Stimulated activated CD8-positive, alpha-beta memory T cell treated with anti-CD3 and anti-CD28 coated beads, Interleukin-2, amount 100 ng/mL, for 1 hour (primary cell): ENCODE results near the gene NDUFA3.

ENCODE experiments used
- DNase-seq, 2 donors: peaks; one replicate each; pipeline ENCODE4 v3.0.0-alpha.2; 2020; ENCODE audit warnings: low read depth in 2 of 2

Gene NDUFA3

DNA sequence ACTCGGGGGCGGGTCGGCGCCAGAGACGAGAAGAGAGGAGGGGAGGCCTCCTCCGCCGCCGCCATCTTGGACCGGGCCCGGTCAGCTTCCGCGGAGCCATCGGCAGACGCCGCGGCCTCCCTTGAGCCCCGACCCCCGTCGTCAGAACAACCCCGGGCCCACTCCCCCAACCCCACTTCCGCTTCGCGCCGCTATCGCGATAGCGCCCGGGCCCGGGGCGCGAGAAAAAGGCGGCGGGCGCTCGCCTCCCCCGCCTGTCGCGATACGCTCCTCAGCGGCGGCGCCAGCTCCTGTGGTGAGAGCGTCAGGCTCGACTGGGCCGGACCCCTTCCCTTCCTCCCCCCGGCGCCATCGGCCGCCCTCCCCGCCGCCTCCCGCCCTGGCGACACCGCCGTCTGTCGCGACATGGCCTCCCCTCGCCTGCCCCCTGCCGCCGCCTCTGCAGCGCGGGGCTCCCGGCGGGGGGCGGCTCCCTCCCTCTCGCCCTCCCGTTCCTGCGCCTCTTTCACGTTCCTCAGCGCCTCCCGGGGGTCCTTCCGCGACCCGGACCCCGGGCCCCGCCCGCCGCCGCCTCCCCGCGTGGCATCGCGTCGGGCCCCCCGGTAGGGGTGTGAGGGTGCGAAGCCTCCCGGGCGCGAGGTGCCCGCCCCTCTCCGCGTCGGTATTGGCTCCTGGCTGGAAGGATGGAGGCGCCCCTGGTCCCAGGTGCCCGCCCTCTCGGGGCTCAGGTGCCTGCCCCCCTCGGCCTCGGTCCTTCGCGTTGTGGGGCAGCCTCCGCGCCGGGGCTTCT, 35.2 kb downstream of the NDUFA3 start, which contains the start of gene CNOT3:
Gene CNOT3 (plus strand): TSS at position 64 of the 790 bp plus-strand sequence. CDS start 5,217 bp downstream, outside the sequence.
- no peak for DNase-seq

- DNase-seq = no peak
These were observed 36.0 kb downstream of the NDUFA3 start for GRCh38 chr19:54138489-54139256.

DNA sequence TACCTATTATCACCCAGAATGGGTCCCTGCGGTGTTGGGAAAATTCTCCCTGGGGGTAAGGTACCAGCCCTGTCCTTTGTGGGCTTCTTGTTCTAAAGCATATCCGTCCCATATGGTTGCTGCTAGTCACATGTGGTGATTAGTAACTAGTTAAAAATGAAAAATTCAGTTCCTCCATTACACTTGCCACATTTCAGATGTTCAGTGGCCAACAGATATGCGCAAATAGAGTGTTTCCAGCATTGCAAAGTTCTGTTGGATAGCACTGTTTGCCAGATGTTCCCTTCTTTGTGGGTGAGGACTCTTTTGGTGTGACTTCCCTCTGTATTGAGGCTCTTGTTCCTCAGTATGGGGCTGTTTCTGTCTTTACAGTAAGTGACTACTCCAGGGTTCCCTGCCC, 38.7 kb downstream of the NDUFA3 start:
- no peak for DNase-seq

- no peak for DNase-seq
These were observed 39.6 kb downstream of the NDUFA3 start for GRCh38 chr19:54142166-54142780.

DNA sequence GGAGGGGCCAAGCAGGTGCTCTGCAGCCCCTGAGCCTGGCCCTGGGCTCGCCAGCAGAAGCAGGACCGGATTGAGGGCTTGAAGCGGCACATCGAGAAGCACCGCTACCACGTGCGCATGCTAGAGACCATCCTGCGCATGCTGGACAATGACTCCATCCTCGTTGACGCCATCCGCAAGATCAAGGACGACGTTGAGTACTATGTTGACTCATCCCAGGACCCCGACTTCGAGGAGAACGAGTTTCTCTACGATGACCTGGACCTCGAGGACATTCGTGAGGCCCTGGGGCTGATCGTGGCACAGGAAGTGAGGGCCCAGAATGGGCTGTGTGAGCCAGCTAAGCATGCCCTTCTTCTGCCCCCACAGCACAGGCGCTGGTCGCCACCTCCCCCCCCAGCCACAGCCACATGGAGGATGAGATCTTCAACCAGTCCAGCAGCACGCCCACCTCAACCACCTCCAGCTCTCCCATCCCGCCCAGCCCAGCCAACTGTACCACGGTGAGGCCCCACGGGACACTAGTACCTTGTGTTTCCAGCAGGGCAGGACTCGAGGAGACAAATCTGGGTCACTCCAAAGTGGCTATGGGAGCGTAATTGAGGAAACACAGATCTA, 43.0 kb downstream of the NDUFA3 start:
- no peak for DNase-seq

DNA sequence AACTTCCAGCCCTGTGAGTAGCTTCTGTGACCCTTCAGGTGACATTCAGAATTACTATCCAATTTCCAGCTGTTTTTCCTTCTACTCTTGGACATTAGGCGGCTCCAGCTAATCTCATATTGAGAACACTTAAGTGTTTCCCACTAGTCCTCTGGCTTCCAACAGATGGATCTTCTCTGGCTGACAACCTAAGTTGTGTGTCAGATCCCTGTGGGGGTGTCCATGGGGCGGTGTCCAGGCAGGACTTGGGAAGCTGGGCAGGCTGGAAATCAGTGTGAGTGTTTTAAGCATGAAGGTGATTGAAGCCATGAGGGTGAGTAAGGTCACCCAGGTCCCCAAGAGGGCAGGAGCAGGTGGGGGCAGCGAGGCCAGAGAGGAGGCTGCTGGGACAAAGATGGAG, 45.0 kb downstream of the NDUFA3 start:
- DNase-seq = no peak

GRCh38 chr19:54148158-54148557, 45.5 kb downstream of the NDUFA3 start:
- no peak for DNase-seq

- DNase-seq = no peak
These were observed 46.6 kb downstream of the NDUFA3 start for GRCh38 chr19:54149021-54149812.

GRCh38 chr19:54151362-54152035, 48.8 kb downstream of the NDUFA3 start:
- DNase-seq = no peak

DNA sequence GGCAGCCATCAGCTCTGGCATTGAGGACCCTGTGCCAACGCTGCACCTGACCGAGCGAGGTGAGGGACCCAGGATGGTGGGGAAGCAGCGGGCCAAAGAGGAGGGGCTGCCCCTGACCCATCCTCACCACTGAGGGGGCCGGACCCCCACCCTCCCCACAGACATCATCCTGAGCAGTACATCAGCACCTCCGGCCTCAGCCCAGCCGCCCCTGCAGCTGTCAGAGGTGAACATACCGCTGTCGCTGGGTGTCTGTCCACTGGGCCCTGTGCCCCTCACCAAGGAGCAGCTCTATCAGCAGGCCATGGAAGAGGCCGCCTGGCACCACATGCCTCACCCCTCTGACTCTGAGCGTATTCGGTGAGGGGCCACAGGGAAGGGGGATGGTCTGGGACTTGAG, 49.6 kb downstream of the NDUFA3 start:
- no peak for DNase-seq

- DNase-seq = no peak
These were observed 50.3 kb downstream of the NDUFA3 start for GRCh38 chr19:54152878-54153524.

DNA sequence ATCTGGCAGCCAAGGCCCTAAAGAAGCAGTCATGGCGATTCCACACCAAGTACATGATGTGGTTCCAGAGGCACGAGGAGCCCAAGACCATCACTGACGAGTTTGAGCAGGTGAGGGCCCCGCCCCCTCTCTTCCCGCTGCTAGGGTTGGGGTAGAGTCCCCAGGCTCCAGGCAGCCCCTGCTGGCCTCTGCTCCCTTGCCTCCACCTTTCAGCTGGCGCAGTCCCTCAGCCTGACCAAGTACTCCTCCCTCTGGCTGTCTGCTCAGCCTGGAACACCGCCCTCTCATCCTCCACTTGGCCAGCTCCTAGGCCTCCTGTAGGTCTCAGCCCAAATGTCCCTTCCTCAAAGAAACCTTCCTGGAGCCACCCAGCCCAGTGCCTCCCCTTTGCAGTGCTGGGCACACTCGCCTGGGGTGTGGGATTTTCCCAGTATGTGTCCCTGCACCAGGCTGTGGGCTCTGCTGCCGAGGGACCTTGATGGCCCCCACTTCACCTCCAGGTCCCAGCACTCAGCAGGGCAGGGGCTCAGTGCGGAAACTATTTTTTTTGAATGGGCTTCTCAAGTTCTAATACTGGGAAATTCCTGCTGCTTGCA, 51.2 kb downstream of the NDUFA3 start:
- no peak for DNase-seq

DNA sequence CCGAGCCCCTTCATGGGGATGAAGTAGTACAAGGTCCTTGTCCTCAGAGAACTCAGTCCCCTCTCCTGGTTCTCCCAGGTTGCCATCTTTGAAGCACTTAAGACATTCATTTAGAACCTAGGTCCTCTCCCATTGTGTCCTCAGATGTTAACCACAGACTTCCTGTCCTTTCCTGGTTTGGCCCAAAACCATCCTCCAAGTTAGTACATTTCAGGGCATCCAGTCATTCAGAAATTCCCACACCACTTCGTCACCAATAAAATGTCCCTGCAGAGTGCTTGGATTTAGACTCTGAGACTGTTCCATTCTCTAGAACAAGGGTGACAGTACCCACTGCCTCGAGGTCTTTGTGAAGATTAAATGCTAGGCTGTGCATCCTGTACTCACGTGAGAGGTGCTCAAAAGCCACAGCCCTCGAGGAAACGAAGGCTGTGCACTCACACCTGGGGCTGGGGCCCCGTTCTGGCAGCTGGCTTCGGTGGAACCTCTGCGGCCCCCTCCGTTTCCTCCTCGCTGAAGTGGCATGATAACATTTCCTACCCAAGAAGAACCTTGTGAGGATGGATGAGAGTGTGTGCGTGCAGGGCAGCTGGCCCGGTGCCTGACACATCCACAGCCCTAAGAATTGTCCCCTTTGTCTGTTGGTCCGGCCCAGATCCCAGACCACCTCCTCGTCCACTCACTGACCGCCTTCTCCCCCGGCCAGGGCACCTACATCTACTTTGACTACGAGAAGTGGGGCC, 52.1 kb downstream of the NDUFA3 start:
- no peak for DNase-seq

- DNase-seq = no peak
These were observed 53.0 kb downstream of the NDUFA3 start for GRCh38 chr19:54155694-54156093.

GRCh38 chr19:54156490-54156889, 53.8 kb downstream of the NDUFA3 start:
- no peak for DNase-seq

DNA sequence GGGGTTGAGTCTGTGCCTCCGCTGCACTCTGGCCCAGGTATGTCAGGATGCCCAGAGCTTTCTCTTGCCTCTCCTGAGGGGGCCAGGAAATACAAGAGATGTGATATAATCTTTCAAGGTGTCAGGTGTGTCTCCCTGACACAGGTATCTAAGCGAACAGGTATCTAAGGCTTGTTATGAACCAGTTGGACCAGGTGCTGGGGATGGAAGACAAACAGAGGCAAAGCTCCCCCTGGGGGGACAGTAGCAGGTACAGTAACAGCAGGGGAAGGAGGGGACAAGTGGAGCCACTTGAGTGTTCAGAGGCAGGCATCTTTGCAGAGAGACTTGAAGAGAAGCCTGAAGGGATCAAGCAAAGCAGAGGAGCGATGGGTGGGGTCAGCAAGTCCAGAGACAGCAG, 54.3 kb downstream of the NDUFA3 start:
- DNase-seq = no peak
